Stimulated activated CD8-positive, alpha-beta memory T cell treated with anti-CD3 and anti-CD28 coated beads, Interleukin-15, amount 100 ng/mL, for 24 hours (primary cell): ENCODE results near the gene ZNF692.
"Not testable (repeated sequence)": the region's sequence is repeated elsewhere in the genome, so short reads cannot be mapped to it uniquely, and the experiment has no call there.

ENCODE experiments used
- DNase-seq: peaks from one replicate; pipeline ENCODE4 v3.0.0-alpha.2; 2020; ENCODE audit warnings: low read depth

ZNF692 gene, protein sequence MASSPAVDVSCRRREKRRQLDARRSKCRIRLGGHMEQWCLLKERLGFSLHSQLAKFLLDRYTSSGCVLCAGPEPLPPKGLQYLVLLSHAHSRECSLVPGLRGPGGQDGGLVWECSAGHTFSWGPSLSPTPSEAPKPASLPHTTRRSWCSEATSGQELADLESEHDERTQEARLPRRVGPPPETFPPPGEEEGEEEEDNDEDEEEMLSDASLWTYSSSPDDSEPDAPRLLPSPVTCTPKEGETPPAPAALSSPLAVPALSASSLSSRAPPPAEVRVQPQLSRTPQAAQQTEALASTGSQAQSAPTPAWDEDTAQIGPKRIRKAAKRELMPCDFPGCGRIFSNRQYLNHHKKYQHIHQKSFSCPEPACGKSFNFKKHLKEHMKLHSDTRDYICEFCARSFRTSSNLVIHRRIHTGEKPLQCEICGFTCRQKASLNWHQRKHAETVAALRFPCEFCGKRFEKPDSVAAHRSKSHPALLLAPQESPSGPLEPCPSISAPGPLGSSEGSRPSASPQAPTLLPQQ

DNA sequence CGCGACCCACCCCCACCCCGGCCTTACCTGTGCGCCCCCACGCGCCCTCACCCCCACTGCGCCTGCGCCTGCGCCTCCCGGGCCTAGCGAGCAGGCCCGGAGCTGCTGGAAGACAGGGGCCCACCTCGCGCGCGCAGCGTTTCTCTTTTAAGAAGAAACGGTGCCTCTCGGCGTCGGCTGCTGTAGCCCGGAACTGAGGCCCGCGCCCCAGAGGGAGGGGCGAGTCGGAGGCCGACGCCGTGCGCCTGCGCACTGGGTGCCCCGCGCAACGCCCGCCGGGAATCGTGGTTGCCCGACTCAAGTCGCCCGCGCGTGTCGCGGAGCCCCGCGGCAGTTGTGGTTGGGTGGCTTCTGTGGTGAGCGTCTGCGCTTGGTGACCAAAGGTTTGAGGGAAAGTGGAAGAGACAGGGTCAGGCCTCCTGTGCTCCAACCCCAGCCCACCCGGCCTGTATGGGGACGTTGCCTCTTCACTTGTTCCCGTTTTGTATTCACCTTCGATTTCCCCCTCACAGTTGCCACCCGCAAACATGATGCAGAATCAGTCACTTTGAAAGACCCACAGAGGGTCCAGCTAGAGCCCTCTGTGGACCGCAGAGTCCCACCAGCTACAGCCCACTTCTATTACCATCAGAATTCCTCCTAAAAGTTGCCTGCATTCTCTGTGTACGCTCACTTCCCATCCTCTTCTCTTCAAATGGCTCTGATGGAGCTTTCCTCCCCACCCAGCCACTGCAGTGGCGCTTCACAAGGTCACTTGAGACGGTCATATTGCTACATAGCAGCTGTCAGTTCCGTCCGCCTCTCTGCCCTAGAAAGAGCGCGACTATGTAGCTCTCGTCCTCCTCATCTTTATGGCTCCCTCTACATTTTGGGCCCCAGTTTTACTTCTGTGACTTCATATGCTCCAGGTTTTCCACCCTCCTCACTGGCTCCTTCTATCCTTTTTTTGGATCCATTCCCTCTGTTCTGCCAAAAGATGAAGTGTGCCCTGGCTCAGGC lies at the start of gene ZNF692:
Gene ZNF692, minus strand, starts transcription at position 195 of the 999 bp plus-strand sequence. CDS start 776 bp downstream, outside the sequence.
- DNase-seq: peak; percentile 90

DNA sequence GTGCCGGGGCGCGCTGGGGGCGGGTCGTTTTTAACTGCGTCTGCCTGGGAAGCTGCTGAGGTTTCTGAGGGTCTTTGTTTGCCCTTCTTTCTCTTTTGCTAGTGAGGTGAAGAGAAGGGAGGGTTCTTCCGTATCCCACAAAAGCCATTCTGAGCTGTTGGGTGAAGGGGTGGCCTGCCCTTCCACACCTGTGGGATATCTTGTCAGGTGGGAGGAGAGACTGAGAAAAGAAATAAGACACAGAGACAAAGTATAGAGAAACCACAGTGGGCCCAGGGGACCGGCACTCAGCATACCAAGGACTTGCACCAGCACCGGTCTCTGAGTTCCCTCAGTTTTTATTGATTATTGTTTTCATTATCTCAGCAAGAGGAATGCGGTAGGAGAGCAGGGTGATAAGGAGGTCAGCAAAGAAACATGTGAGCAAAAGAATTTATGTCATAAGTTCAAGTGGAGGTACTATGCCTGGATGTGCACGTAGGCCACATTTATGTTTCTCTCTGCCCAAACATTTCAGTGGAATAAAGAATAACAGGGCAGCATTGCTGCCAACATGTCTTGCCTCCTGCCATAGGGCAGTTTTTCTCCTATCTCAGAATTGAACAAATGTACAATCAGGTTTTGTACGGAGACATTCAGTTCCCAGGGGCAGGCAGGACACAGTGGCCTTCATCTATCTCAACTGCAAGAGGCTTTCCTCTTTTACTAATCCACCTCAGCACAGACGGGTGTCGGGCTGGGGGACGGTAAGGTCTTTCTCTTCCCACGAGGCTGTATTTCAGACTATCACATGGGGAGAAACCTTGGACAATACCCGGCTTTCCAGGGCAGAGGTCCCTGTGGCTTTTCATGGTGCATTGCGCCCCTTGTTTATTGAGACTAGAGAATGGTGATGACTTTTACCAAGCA lies 48.1 kb upstream of the ZNF692 start:
- no peak for DNase-seq

DNA sequence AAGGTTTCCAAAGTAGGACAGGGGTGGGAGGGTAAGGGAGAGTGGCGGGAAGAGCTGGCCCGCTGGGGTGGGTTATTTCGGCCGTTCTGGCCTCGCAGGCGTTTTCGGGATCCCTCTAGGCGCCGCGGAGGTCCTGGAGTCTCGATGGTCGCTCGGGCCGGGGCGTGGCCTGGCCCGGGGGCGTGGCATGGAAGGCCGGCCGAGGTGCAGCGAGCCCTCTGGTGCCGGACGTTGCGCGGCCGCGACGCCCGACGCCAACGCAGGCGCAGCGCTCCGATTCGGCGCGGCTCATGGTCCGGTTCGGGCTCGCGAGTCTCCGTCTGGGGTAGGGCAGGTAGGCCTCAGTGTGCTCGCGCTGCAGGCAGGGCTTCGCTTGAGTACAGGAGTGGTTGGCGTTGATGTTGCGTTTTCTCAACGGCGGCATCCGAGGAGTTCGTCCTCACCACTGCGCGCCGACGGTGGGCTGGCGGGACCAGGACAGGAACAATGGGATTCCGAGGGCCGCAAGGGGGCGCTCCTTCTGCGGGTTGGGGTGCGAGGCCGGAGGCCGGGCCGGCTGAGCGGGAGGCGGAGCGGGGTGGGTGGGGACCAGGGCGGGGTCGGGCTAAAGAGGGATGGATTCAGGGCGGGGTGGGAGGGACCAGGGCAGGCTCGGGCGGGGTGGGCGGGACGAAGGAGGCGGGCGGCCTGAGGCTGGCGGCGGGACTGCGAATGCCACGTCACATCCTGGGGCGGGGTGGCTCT lies 47.3 kb upstream of the ZNF692 start, which contains the start of gene PGBD2:
Gene PGBD2, plus strand, starts transcription at position 227 of the 744 bp plus-strand sequence. CDS start 7,628 bp downstream, outside the sequence.
- peak; percentile 98 for DNase-seq

DNA sequence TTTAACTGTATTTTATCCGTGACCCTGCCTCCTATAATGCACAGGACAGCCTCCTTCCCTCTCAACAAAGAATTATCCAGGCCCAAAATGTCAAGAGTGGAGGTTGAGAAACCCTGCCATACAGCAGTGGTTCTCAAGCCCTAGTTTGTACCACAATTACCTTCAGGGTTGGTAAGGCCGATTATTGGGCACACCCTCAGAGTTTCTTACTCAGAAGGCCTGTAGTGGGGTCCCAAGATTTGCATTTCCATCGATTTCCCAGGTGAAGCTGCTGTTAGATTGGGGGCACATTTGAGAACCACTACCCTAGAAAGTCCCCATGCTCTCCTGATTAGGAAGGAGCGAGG lies 46.8 kb upstream of the ZNF692 start:
- DNase-seq: no peak

DNA sequence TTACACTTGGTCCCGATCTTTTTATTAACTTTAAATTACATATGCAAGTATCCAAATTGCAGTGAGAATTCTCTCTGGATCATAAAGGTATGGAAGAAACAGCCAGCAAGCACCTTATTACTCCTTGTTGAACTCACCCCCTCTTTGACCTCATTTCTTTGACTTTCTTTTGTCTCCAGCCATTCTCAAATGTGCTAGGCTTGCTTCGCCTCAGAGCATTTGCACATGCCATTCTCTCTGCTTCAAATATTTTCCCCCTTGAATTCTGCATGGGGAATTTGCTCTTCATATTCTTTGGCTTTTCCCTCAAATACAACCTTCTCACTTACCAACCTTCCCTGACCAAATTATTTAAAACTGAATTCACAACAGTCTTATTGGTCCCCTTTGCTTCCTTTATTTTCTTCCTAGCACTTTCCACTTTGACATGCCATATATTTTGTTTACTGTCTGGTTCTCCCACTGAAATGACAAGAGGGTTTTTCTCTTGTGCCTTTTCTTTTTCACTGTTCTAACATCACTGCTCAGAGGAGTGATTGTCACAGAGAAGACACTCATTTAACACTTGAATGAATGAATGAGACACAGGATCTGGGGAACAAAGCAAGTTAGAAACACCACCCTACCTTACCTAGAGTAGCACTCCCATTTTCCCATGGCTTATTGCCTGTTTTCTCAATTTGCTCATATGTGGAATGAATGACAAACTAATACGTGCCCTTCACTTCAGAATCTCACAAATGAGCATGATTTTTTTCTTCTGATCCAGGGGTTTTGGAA lies 45.7 kb upstream of the ZNF692 start:
- DNase-seq: no peak

DNA sequence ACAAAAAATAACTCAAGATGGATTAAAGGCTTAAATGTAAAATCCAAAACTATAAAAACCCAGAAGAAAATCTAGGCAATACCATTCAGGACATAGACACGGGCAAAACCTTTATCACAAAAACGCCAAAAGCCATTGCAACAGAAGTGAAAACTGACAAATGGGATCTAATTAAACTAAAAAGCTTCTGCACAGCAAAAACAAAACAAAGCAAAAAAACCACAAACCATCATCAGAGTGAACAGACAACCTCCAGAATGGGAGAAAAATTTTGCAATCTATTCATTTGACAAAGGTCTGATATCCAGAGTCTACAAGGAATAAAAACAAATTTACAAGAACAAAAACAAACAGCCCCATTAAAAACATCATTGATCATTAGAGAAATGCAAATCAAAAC lies 42.7 kb upstream of the ZNF692 start:
- no peak for DNase-seq

DNA sequence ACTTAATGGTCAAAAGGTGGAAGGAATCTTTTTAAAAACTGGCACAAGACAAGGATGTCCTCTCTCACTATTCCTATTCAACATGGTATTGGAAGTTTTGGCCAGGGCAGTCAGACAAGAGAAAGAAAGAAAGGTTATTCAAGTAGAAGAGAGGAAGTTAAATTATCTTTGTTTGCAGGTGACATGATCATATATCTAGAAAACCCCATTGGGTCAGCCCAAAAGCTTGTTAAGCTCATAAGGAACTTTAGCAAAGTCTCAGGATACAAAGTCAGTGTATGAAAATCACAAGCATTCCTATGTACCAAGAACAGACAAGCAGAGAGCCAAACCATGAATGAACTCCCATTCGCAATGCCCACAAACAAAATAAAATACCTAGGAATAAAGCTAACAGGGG lies 41.8 kb upstream of the ZNF692 start:
- no peak for DNase-seq

DNA sequence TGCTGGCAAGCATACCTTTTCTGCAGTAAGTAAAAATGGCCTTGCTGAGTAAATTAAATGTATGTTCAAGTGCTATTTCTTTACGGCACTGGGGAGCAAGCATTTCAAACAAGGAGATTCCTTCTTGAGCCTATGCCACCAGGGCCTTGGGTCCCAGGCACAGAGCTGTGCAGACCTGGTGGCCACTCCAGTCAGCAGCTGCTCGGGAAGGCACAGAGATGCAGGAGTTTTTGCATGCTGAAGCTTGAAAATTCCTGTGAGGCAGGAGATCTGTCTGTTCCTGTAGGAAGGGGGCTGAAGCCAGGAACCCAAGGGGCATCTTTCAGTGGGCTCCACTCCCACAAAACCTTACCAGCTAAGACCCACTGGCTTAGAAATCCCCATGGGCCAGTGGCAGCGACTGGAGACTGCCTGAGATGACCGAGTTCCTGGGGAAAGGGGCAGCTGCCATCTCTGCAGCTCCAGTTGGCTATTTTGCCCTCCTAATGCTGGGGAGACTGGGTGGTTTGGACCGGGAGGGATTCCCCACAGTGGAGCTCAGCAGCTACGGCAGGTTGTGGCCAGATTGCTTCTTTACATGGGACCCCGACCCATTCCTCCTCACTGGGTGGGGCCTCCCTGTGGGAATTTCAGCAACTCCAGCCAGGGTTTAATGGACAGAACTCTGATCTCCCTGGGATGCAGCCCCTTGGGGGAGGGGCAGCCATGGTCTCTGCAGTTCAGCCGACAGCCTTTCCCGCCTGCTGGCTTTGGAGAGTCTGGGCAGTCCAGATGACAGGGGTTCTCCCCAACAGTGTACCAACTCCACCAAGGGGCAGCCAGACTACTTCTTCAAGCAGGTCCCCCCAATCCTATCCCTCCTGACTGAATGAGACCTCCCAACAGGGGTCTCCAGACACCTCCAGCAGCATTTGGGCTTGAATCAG lies 38.8 kb upstream of the ZNF692 start:
- no peak for DNase-seq

DNA sequence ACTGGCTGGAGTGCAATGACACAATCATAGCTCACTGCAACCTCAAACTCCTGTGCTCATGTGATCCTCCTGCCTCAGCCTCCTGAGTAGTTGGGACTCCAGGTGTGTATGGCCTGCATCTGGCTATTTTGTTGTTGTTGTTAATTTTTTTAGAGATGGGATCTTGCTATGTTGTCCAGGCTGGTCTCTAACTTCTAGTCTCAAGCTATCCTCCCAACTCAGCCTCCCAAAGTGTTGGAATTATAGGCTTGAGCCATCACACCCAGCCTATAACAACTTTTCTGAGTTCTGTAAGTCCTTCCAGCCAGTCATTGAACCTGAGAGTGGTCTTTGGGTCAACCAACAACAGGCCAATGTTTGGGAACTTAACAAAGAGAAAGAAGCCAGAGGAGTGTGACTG lies 36.0 kb upstream of the ZNF692 start:
- DNase-seq: no peak

DNA sequence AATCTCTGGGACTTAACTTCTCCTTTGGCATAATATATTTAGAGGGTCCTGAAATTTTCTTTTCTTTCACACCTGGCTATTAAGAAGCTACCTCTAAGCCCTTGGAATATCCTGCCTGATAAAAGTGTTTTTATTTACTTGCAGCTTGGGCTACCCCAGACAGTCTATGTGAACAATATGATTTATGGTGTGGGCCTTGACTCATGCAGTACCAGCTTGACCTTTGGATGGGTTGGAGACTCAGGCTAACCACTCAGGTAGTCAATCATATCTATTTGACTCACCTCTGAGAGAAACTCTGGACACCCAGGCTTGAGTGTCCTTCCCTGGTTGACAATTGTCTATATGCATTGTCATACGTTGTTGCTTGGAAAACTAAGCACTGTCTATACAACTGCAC lies 33.7 kb upstream of the ZNF692 start:
- DNase-seq: no peak

DNA sequence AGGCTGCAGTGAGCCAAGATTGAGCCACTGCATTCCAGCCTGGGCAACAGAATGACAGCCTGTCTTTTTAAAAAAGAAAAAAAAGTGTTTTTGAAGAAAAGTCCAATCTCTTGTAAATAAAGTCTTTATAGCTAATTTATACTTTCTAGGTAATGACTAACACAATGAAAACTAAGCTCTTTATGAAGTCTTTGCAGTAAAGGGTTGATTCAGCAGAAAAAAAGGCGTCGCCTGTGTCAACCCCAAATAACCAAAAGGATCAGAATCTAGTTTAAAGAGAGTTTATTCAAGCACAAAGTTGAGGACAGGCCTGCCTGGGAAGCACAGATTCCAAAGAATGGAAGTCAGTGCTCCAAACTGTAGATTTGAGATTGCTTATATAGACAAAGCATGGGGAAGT lies 32.9 kb upstream of the ZNF692 start:
- DNase-seq: no peak

DNA sequence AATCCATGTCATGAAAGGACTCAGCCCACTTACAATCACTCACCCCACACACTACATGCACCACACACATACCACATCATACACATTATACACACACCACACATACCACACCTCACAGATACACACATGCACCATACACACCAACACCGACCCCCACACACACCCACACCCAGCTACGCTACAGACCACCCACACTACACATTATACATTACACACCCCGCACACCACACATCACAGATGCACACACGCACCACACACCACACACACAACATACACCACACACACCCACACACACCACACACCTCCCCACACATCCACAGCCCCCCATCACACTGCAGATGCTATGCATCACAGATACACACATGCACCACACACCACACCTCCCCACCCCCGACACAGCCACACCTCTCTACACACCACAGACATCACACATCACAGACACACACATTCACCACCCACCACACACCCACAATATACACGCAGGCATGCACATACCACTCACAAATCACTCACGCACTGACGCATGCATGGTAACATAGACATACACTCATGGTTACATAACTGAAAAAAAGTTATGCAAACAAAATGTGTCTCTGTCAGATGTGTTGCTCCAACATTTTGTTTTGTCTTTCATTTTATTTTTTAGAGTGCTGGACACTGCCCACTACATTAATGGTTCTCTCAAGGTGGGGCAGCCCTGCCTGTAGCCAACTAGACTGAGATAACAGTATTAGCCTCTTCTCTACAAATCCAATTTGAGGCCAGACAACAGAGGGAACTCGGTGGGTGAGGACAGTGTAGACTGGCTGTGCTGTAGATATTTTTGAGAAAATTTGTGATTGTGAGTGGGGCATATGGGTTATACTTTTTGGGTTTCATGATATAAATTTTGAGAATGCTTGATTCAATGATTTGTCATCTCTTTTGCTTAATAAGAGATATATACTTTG lies 31.9 kb upstream of the ZNF692 start:
- DNase-seq: no peak

DNA sequence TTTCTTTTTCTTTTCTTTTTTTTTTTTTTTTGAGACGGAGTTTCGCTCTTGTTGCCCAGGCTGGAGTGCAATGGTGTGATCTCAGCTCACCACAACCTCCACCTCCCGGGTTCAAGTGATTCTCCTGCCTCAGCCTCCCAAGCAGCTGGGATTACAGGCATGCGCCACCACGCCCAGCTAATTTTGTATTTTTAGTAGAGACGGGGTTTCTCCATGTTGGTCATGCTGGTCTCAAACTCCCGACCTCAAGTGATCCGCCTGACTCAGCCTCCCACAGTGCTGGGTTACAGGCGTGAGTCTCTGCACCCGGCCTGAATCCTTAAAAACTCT lies 31.0 kb upstream of the ZNF692 start:
- not testable (repeated sequence) for DNase-seq

DNA sequence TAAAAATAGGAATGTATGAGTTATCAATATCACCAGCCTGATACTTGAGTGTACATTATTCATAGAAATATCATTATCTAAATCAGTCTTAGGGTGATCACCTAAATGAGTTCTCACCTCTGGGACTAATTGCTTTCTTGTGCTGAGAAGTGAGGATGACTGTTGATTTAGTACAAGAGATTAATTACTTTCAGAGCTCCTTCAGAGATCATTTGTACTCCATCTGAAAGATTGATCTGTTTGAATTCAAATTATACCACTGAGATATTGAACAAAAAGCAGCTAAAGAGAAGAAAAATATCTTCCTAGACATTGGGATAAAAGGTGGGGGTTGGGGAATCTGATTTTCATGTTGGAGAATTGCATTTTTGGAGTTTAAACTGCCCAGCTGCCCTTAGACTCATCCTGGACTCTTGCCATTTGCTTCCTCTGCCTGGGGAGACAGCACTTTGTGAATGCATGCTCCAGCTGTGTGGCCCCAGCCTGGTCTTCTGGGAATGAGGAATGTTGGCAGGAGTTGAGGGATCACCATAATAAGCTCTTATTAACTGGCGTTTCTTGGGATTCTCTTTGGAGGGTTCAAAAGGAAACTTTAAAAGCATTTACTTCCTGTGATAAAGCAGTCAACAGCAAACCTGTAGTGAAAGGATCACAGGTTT lies 27.5 kb upstream of the ZNF692 start:
- no peak for DNase-seq

DNA sequence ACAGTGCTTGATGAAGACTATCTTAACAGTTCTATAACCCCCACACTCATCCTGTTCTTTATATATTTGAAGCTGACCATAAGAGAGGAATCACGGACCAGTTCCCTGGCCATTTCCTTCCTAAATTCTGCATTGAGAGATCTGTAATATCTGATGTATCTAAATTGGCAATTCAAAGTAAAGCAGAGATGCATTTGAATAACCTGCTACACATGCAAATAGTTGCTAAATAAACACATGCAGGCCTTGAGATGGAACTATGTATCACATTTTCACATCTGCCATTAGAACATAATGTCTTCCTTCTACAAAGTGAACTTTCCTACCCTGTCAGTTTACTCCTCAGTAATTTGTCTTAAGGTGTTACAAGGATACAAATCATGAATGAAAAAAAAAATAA lies 26.8 kb upstream of the ZNF692 start:
- no peak for DNase-seq

DNA sequence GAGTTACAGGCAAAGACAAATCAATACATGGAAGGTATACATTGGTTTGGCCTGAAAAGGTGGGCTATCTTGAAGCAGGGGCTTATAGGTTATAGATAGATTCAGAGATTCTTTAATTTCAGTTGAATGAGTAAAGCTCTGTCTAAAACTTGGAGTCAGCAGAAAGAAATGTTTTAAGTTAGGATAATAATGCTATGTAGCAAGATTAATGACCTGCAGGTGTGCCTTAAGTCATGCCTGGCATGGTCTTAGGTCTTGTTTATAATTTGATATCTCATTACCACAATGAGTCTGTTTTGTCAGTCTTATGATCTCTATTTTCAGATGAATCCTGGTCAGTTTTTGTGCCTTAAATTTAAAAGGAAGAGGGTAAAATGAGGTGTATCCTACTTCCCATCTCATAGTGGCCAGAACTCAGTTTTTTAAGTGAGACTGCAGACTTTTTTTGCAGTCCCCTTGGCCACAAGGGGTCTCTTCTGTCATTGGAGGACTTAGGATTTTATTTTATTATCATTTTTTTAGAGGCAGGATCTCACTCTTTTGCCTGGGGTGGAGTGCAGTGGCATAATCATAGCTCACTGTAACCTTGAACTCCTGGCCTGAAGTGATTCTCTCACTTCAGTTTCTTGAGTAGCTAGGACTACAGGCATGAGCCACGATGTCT lies 25.9 kb upstream of the ZNF692 start:
- DNase-seq: no peak

DNA sequence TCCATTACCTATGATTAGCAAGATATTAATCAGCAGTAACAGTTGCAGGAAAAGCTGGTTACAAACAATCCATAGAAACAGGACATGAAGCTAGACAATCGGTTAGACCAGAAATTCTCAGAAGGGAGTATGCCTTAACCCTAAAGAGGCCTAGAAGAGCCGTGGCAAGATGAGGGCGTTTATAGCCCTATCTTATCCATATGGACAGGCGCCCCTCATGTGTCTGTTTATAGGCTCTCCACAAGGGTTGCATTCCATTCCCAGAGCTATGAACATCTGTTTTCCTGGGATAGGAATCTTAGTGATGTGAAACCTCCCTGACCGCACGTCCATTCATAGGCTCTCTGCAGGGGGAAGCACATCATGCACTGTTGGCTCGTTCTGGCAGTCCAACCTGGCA lies 23.5 kb upstream of the ZNF692 start:
- not testable (repeated sequence) for DNase-seq
